Pancreas (tissue), 10 donors: Measurements from ENCODE around the gene SVBP. TPM values are rescaled to one million over a fixed set of nuclear protein-coding genes. Genes with fewer than 3 reads are reported as not detected.

Experiments used
- ATAC-seq, 4 donors: fragments of 200-7000 bp; cut with Tn5 transposase; one replicate each; pipeline versions ENCODE4 v1.8.0 to v1.9.1; 2020; ENCODE audit warnings: mild to moderate bottlenecking in 4 of 4, moderate library complexity in 4 of 4
- DNase-seq, 6 donors: peaks; one replicate each; pipeline ENCODE4 v3.0.0-alpha.2; 2020
- FAIRE-seq: peaks from 2 replicates; lab custom pipeline; 2012; peaks lifted over from hg19 to GRCh38; lab: Jason Lieb, UNC
- H3K27ac ChIP-seq, 4 donors: fragments of 200-600 bp; sonication (generic); 1 replicate in 3 of 4; 2 replicates in 1 of 4; pipeline versions ENCODE4 v1.5.0 to v1.8.0; 2020
- H3K27me3 ChIP-seq, 4 donors: fragments of 200-600 bp; one replicate each; pipeline ENCODE4 v1.8.0; 2021
- H3K36me3 ChIP-seq, 3 donors: fragments of 200-600 bp; sonication (generic) in 1 of 3; one replicate each; pipeline versions ENCODE4 v1.5.0 to v1.8.0; 2020 to 2021
- H3K4me1 ChIP-seq, 3 donors: fragments of 200-600 bp; one replicate each; pipeline ENCODE4 v1.8.0; 2021
- H3K4me3 ChIP-seq, 4 donors: fragments of 200-600 bp; sonication (generic) in 2 of 4; one replicate each; pipeline versions ENCODE4 v1.5.0 to v1.8.0; 2020 to 2021
- H3K9me3 ChIP-seq, 4 donors: fragments of 200-600 bp; one replicate each; pipeline ENCODE4 v1.8.0; 2021
- WGBS, 2 donors: extraction: QIAGEN DNeasy Blood & Tissue Kit; methylation state at CpG; one replicate each; pipeline ENCODE4 v1.1.7; 2013; 5-methylcytosine and 5-hydroxymethylcytosine counted together
- intact Hi-C, 3 donors: fragments of 100-400 bp; cut with DNase I; formaldehyde crosslinking; loops; one replicate each; pipeline versions ENCODE4 v1.11.1 to v1.14.2; 2022
- polyA plus RNA-seq, 2 donors: library from polyadenylated mRNA; stranded (reverse); fragments of 200-250 nt; gene quantifications; one replicate each; pipeline ENCODE4 v1.2.3, GENCODE V29; 2013
- total RNA-seq, 6 donors: library from RNA; stranded (reverse); fragmentation: NEBNext Ultra II Directional in 4 of 6; extraction: Animal tissue kit (Norgen Biotek cat#: 25700) in 4 of 6; gene quantifications; one replicate each; pipeline versions ENCODE4 v1.2.1 to v1.2.4, GENCODE V29; 2021 to 2023
- TF ChIP-seq, protein P1 (sequence below), 4 donors: fragments of 200-600 bp; sonication (generic) in 3 of 4; IDR thresholded peaks; one replicate each; pipeline versions ENCODE4 v1.5.0 to v1.8.0; 2021; ENCODE audit warnings: antibody characterized with exemption in 4 of 4
- donor health status: healthy with polysubstance abuse.
- donor health status: DM: no; HTN: no; CAD: no; lungs with moderate emphysema.
- donor health status: DM: no; HTN: no; CAD: no.
- donor health status: control.
- donor health status: control.
- donor health status: Bipolar disorder and iron deficiency.
- donor health status: DM: yes; HTN: yes; CAD: no.
- donor health status: DM: no; HTN: no; CAD: no.
- donor health status: DM: no; HTN: no; CAD: no.
- donor health status: DM: yes; HTN: yes; CAD: no.

SVBP gene
- total and polyA plus RNA-seq, 8 donors: 3.2 to 25.5 (median 6.9) TPM

DNA sequence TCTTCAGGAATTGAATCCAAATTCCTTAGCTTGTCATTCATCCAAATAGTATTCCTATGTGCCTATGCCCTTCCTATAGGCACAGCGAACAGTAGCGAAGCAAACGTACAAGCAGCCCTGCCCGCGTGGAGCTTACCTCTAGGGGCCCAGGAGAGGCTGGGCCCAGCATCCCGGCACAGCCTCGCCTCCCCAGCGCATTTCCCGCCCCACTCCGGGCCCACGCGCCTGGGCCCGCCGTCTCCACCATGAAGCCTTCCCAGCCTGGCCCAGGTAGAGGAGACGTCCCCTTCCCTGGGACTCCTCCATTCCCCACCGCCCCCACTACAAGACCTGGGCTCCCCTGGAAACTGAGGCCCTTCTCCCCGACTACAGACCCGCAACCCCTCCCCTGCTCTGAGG, 32.7 kb downstream of the SVBP start:
- DNase-seq (no peak), FAIRE-seq (no peak)

DNA sequence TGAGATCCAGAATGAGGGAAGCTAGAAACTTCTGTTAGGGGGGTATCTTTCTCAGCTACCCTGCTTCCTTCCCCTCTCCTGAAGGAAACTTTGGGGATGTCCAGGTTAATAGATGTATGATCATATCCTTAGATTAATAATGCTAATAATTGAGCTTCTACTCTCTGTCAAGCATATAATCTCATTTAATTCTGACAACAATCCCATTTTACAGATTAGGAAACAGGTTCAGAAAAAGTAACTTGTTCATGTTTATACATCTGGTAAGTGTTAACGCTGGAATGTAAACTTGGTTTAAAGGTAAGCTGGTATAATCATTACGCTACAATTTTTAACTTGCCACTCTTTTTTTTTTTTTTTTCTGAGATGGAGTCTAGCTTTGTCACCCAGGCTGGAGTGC, 34.1 kb downstream of the SVBP start:
- H3K27me3 ChIP-seq: no peaks in the 10 kb centered on the region
- whole genome bisulfite sequencing, 2 donors: 97 to 98% methylated on average over 2 of the region's 2 CpGs
- no peak overlapping the region for H3K4me3 ChIP-seq
- H3K36me3 ChIP-seq: no peaks in the 10 kb centered on the region
- no peaks in the 10 kb centered on the region for H3K4me1 ChIP-seq
- no peaks in the 10 kb centered on the region for H3K9me3 ChIP-seq
- intact Hi-C loops: loop anchor here in 1 of 3 donors (10.0 kb wide), 1 partner anchor 102 kb away; no protein-coding TSS in a partner anchor
- DNase-seq: no peak
- ATAC-seq: no peak
- TF ChIP-seq, protein P1, sequence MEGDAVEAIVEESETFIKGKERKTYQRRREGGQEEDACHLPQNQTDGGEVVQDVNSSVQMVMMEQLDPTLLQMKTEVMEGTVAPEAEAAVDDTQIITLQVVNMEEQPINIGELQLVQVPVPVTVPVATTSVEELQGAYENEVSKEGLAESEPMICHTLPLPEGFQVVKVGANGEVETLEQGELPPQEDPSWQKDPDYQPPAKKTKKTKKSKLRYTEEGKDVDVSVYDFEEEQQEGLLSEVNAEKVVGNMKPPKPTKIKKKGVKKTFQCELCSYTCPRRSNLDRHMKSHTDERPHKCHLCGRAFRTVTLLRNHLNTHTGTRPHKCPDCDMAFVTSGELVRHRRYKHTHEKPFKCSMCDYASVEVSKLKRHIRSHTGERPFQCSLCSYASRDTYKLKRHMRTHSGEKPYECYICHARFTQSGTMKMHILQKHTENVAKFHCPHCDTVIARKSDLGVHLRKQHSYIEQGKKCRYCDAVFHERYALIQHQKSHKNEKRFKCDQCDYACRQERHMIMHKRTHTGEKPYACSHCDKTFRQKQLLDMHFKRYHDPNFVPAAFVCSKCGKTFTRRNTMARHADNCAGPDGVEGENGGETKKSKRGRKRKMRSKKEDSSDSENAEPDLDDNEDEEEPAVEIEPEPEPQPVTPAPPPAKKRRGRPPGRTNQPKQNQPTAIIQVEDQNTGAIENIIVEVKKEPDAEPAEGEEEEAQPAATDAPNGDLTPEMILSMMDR (IDR thresholded peaks at IDR 0.05): no peak
- FAIRE-seq: no peak
- H3K27ac ChIP-seq: no peak overlapping the region

More for the DNA sequence above, 32.7 kb downstream of the SVBP start:
- Histone ChIP-seq H3K4me3 (peak overlapping the region in 1 of 4 donors; percentile 42), H3K27ac (no peak overlapping the region), H3K4me1 (no peaks in the 10 kb centered on the region), H3K36me3 (no peaks in the 10 kb centered on the region), H3K27me3 (no peaks in the 10 kb centered on the region), H3K9me3 (no peaks in the 10 kb centered on the region)
- intact Hi-C loops: loop anchor here in 1 of 3 donors (10.0 kb wide), 1 partner anchor 100 kb away; no protein-coding TSS in a partner anchor
- no peak for ATAC-seq
- TF ChIP-seq, protein P1 (IDR thresholded peaks at IDR 0.05): no peak
- WGBS, 2 donors: 80 to 83% methylated on average over 18 of the region's 18 CpGs

DNA sequence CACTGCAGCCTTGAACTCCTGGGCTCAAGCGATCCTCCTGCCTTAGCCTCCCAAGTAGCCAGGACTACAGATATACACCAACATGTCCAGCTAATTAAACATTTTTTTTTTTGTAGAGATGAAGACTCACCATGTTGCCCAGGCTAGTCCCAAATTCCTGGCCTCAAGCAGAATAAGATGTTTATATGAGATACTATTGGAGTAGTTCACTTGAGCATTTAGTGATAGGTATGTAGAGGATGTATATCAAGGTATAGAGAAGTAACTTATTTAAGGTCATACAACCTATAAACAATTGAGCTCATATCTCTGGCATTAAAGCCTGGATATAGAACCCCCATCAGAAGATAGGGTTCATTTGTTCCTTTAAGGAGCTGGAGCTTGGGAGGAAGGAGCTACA, 37.0 kb downstream of the SVBP start:
- DNase-seq: no peak
- WGBS, 2 donors: 93 to 96% methylated on average over 1 of the region's 1 CpG
- peaks cover 0 to 26% (median 1%) of the 10 kb centered on the region in 3 donors for H3K36me3 ChIP-seq
- ATAC-seq: no peak
- no peak overlapping the region for H3K27ac ChIP-seq
- intact Hi-C loops: loop anchor here in 1 of 3 donors (10.0 kb wide), 1 partner anchor 105 kb away; no protein-coding TSS in a partner anchor
- FAIRE-seq: no peak
- TF ChIP-seq, protein P1 (IDR thresholded peaks at IDR 0.05): no peak
- no peaks in the 10 kb centered on the region for H3K4me1 ChIP-seq
- H3K27me3 ChIP-seq: no peaks in the 10 kb centered on the region
- no peak overlapping the region for H3K4me3 ChIP-seq
- no peaks in the 10 kb centered on the region for H3K9me3 ChIP-seq

DNA sequence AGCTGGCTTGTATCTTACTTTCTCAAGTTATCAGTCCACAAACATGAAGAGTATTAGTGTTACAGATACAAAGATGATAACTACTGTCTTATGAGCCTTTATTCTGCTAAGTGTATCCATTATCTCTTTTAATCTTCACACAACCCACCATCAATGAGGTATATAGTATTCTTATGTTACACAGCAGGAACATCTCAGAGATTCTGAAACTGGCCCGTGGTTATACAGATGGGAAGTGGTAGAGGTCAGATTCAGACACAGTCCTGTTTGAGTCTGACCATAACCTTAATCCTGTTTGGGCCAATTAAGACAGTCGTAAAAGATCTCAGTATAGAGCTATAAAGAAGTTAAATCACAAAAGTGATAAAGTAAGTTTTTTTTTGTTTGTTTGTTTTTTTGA, 37.5 kb downstream of the SVBP start:
- no peaks in the 10 kb centered on the region for H3K27me3 ChIP-seq
- FAIRE-seq: no peak
- intact Hi-C loops: loop anchor here in 1 of 3 donors (10.0 kb wide), 1 partner anchor 105 kb away; no protein-coding TSS in a partner anchor

DNA sequence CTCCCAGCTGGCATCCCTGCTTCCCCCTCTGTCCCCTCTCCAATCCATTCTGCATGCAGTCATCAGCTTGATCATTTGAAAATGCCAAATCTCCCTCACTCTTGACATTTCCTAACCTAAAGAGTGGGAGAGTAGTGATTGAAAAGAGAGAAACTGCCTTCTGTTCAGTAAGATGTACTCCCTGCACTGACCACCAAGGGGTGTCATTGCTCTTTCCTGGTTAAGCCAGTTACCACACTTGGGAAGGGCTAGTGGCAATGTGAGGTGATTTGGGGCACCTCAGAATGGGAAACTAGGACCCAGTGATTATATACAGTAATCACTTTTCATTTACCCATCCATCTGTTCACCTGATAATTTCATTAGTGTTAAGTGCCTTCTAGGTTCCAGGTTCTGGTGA, 39.3 kb downstream of the SVBP start:
- Histone ChIP-seq H3K36me3 (peaks cover 0 to 40% (median 7%) of the 10 kb centered on the region in 3 donors), H3K4me1 (no peaks in the 10 kb centered on the region), H3K4me3 (no peak overlapping the region), H3K27ac (no peak overlapping the region), H3K27me3 (no peaks in the 10 kb centered on the region), H3K9me3 (no peaks in the 10 kb centered on the region)
- ATAC-seq (peak in 3 of 4 donors; percentile 63 to 77 (median 75)), FAIRE-seq (no peak), DNase-seq (no peak)
- intact Hi-C loops: no loop called here
- TF ChIP-seq, protein P1 (IDR thresholded peaks at IDR 0.05): peak in 2 of 4 donors; percentile 18 to 34

More for the DNA sequence above, 37.5 kb downstream of the SVBP start:
- Histone ChIP-seq H3K9me3 (no peaks in the 10 kb centered on the region), H3K4me3 (no peak overlapping the region), H3K36me3 (peaks cover 0 to 31% (median 6%) of the 10 kb centered on the region in 3 donors), H3K4me1 (no peaks in the 10 kb centered on the region), H3K27ac (no peak overlapping the region)
- DNase-seq: no peak
- 84 to 90% methylated on average over 2 of the region's 2 CpGs for WGBS, 2 donors
- no peak for ATAC-seq
- TF ChIP-seq, protein P1 (IDR thresholded peaks at IDR 0.05): no peak
